MM.1S (cell line): ENCODE results near the gene WDR62.

Experiments
- DNase-seq: peaks from one replicate; pipeline ENCODE4 v3.0.0-alpha.2; 2015
- H2AFZ ChIP-seq: fragments of 300-600 bp; sonication (generic); 2 replicates; pipeline ENCODE4 v1.6.0; 2016; ENCODE audit warnings: antibody characterized with exemption, low read length
- H3F3A ChIP-seq: fragments of 300-600 bp; sonication (generic); 2 replicates; pipeline ENCODE4 v1.6.1; 2016; ENCODE audit warnings: mild to moderate bottlenecking, antibody characterized with exemption, low read length, moderate library complexity, mixed read lengths; ENCODE audit not compliant: insufficient read depth
- H3K27ac ChIP-seq: fragments of 300-600 bp; sonication (generic); 2 replicates; pipeline ENCODE4 v1.5.1; 2016; ENCODE audit warnings: mild to moderate bottlenecking, low read length
- H3K27me3 ChIP-seq: fragments of 300-600 bp; sonication (generic); replicated peaks from 2 replicates; pipeline ENCODE4 v1.6.0; 2016; ENCODE audit warnings: low read length; ENCODE audit not compliant: insufficient read depth
- H3K36me3 ChIP-seq: fragments of 300-600 bp; sonication (generic); replicated peaks from 2 replicates; pipeline ENCODE4 v1.6.1; 2016; ENCODE audit warnings: mild to moderate bottlenecking, low read length, mixed read lengths; ENCODE audit not compliant: insufficient read depth
- H3K4me1 ChIP-seq: fragments of 300-600 bp; sonication (generic); 2 replicates; pipeline ENCODE4 v1.6.1; 2016; ENCODE audit warnings: low read length, mixed read lengths
- H3K4me2 ChIP-seq: fragments of 300-600 bp; sonication (generic); 2 replicates; pipeline ENCODE4 v1.6.0; 2016; ENCODE audit warnings: low read depth, low read length
- H3K4me3 ChIP-seq: fragments of 300-600 bp; sonication (generic); 2 replicates; pipeline ENCODE4 v1.5.1; 2016; ENCODE audit warnings: low read length, mixed read lengths
- H3K79me2 ChIP-seq: fragments of 300-600 bp; sonication (generic); 2 replicates; pipeline ENCODE4 v1.6.1; 2016; ENCODE audit warnings: mixed run types, low read length, mixed read lengths
- H3K9ac ChIP-seq: fragments of 300-600 bp; sonication (generic); 2 replicates; pipeline ENCODE4 v1.6.1; 2016; ENCODE audit warnings: low read length, mixed read lengths
- H3K9me2 ChIP-seq: fragments of 300-600 bp; sonication (generic); replicated peaks from 2 replicates; pipeline ENCODE4 v1.6.1; 2016; ENCODE audit warnings: mild to moderate bottlenecking, low read length, mixed read lengths; ENCODE audit not compliant: insufficient read depth
- H3K9me3 ChIP-seq: fragments of 300-600 bp; sonication (generic); replicated peaks from 2 replicates; pipeline ENCODE4 v1.6.1; 2016; ENCODE audit warnings: mild to moderate bottlenecking, low read length, mixed read lengths; ENCODE audit not compliant: insufficient read depth
- H4K20me1 ChIP-seq: fragments of 300-600 bp; sonication (generic); 2 replicates; pipeline ENCODE4 v1.6.1; 2016; ENCODE audit warnings: mild to moderate bottlenecking, low read length, moderate library complexity, mixed read lengths; ENCODE audit not compliant: insufficient read depth
- CTCF ChIP-seq: fragments of 300-600 bp; sonication (generic); IDR thresholded peaks from 2 replicates; pipeline ENCODE4 v1.5.1; 2016; ENCODE audit warnings: antibody characterized with exemption, low read length, mixed read lengths
- EZH2 ChIP-seq: fragments of 300-600 bp; sonication (generic); optimal IDR thresholded peaks from 2 replicates; pipeline ENCODE3; 2017; ENCODE audit warnings: low read depth, mild to moderate bottlenecking, antibody characterized with exemption, low read length, mixed read lengths
- EZH2phosphoT487 ChIP-seq: fragments of 300-600 bp; sonication (generic); IDR thresholded peaks from 2 replicates; pipeline ENCODE4 v1.6.1; 2018; ENCODE audit warnings: antibody characterized with exemption, low read length

The WDR62 gene

GRCh38 chr19:36059180-36059910, 4.6 kb downstream of the WDR62 start:
- no peak overlapping the region for H3K4me2 ChIP-seq
- H3K9ac ChIP-seq: no peak overlapping the region
- no peak for DNase-seq
- H2AFZ ChIP-seq: no peak overlapping the region
- no peak overlapping the region for H3K27ac ChIP-seq
- no peaks in the 10 kb centered on the region for H3F3A ChIP-seq
- H3K9me2 ChIP-seq: no peaks in the 10 kb centered on the region
- peaks cover 4% of the 10 kb centered on the region; the same call in 1 of the 2 replicates for H3K36me3 ChIP-seq
- H3K27me3 ChIP-seq: no peaks in the 10 kb centered on the region
- TF ChIP-seq EZH2 (no peak), CTCF (no peak), EZH2phosphoT487 (no peak)
- no peaks in the 10 kb centered on the region for H4K20me1 ChIP-seq
- no peaks in the 10 kb centered on the region for H3K9me3 ChIP-seq
- H3K4me1 ChIP-seq: no peaks in the 10 kb centered on the region
- H3K79me2 ChIP-seq: peaks cover 70% of the 10 kb centered on the region
- H3K4me3 ChIP-seq: no peak overlapping the region

GRCh38 chr19:36060430-36060829, 5.7 kb downstream of the WDR62 start:
- Histone ChIP-seq H3K9me2 (no peaks in the 10 kb centered on the region), H2AFZ (no peak overlapping the region), H3K9me3 (no peaks in the 10 kb centered on the region), H3K27me3 (no peaks in the 10 kb centered on the region), H4K20me1 (no peaks in the 10 kb centered on the region), H3F3A (no peaks in the 10 kb centered on the region), H3K27ac (no peak overlapping the region), H3K36me3 (peaks cover 6% of the 10 kb centered on the region; the same call in 1 of the 2 replicates), H3K9ac (no peak overlapping the region), H3K4me2 (no peak overlapping the region), H3K79me2 (peaks cover 64% of the 10 kb centered on the region), H3K4me3 (no peak overlapping the region), H3K4me1 (no peaks in the 10 kb centered on the region)
- TF ChIP-seq EZH2phosphoT487: no peak
- TF ChIP-seq CTCF: peak; percentile 32
- DNase-seq: peak; percentile 13

GRCh38 chr19:36061367-36061766, 6.7 kb downstream of the WDR62 start:
- Histone ChIP-seq H3K9ac (no peak overlapping the region), H3K4me1 (no peaks in the 10 kb centered on the region), H3F3A (no peaks in the 10 kb centered on the region), H3K27ac (no peak overlapping the region), H3K27me3 (no peaks in the 10 kb centered on the region), H2AFZ (no peak overlapping the region), H3K4me3 (no peak overlapping the region), H3K4me2 (no peak overlapping the region), H4K20me1 (no peaks in the 10 kb centered on the region), H3K79me2 (peaks cover 55% of the 10 kb centered on the region), H3K9me3 (no peaks in the 10 kb centered on the region), H3K36me3 (peaks cover 6% of the 10 kb centered on the region; the same call in 1 of the 2 replicates), H3K9me2 (no peaks in the 10 kb centered on the region)
- no peak for DNase-seq
- TF ChIP-seq CTCF: no peak
- TF ChIP-seq EZH2: no peak
- no peak for TF ChIP-seq EZH2phosphoT487
